ENCODE results near the gene CBLC. TPM values are rescaled to one million over a fixed set of nuclear protein-coding genes. Genes with fewer than 3 reads are reported as not detected.

CBLC gene
- total RNA-seq, 3 donors from 2014 or later (not counting 1 experiment from before 2014, with no cell fraction given): not detected

GRCh38 chr19:44756089-44756562 is 21.6 kb upstream of the CBLC start:
- H3K4me3 Mint-ChIP-seq: peak overlapping the region; percentile 89
- H3K4me1 ChIP-seq (ENCODE audit: control insufficient read depth, insufficient read depth, low read length): peaks cover 70% of the 10 kb centered on the region
- intact Hi-C loops (cut with micrococcal nuclease): no loop called here
- no peaks in the 10 kb centered on the region for H3K27me3 Mint-ChIP-seq (ENCODE audit: low read depth in 2 of 2)
- 98% methylated on average over 7 of the region's 7 CpGs for WGBS (ENCODE audit: insufficient coverage)
- peaks cover 43 to 56% of the 10 kb centered on the region in 2 donors for H3K4me1 Mint-ChIP-seq
- ATAC-seq: no peak
- H3K27me3 ChIP-seq (ENCODE audit: control insufficient read depth, insufficient read depth, low read length): no peaks in the 10 kb centered on the region
- H3K27ac ChIP-seq (ENCODE audit: low read length): no peak overlapping the region
- no peaks in the 10 kb centered on the region for H3K36me3 Mint-ChIP-seq
- H3K9me3 Mint-ChIP-seq: no peaks in the 10 kb centered on the region
- peaks cover 34% of the 10 kb centered on the region for H3K36me3 ChIP-seq (ENCODE audit: control insufficient read depth, insufficient read depth, low read length)
- TF ChIP-seq CTCF (IDR thresholded peaks at IDR 0.05): no peak
- H3K27ac Mint-ChIP-seq: peak overlapping the region; percentile 91 to 93
- no peak overlapping the region for H3K4me3 ChIP-seq (ENCODE audit: low read length)
- H3K9me3 ChIP-seq (ENCODE audit: control insufficient read depth, insufficient read depth, low read length): no peaks in the 10 kb centered on the region
- no peak for DNase-seq

- WGBS (ENCODE audit: insufficient coverage): 95% methylated on average over 53 of the region's 53 CpGs
- intact Hi-C loops (cut with micrococcal nuclease): no loop called here
- H3K4me1 Mint-ChIP-seq: peaks cover 42 to 53% of the 10 kb centered on the region in 2 donors
- Histone ChIP-seq H3K27ac (ENCODE audit: low read length) (no peak overlapping the region), H3K4me3 (ENCODE audit: low read length) (no peak overlapping the region), H3K27me3 (ENCODE audit: control insufficient read depth, insufficient read depth, low read length) (no peaks in the 10 kb centered on the region), H3K4me1 (ENCODE audit: control insufficient read depth, insufficient read depth, low read length) (peaks cover 68% of the 10 kb centered on the region), H3K9me3 (ENCODE audit: control insufficient read depth, insufficient read depth, low read length) (no peaks in the 10 kb centered on the region), H3K36me3 (ENCODE audit: control insufficient read depth, insufficient read depth, low read length) (peaks cover 31% of the 10 kb centered on the region)
- H3K27me3 Mint-ChIP-seq (ENCODE audit: low read depth in 2 of 2): no peaks in the 10 kb centered on the region
- TF ChIP-seq CTCF (IDR thresholded peaks at IDR 0.05): no peak
- no peaks in the 10 kb centered on the region for H3K36me3 Mint-ChIP-seq
- H3K4me3 Mint-ChIP-seq: peak overlapping the region; percentile 57
- ATAC-seq: no peak
- DNase-seq: peak in 1 of 2 donors; percentile 23
- H3K9me3 Mint-ChIP-seq: no peaks in the 10 kb centered on the region
- H3K27ac Mint-ChIP-seq: peak overlapping the region; percentile 26 to 93
These were observed 20.5 kb upstream of the CBLC start for GRCh38 chr19:44757057-44757734.

GRCh38 chr19:44757735-44758505 is 19.8 kb upstream of the CBLC start:
- H3K27me3 Mint-ChIP-seq (ENCODE audit: low read depth in 2 of 2): no peaks in the 10 kb centered on the region
- H3K4me3 ChIP-seq (ENCODE audit: low read length): no peak overlapping the region
- peak overlapping the region; percentile 57 for H3K4me3 Mint-ChIP-seq
- peak overlapping the region; percentile 21 to 88 for H3K27ac Mint-ChIP-seq
- no peak for ATAC-seq
- no peaks in the 10 kb centered on the region for H3K27me3 ChIP-seq (ENCODE audit: control insufficient read depth, insufficient read depth, low read length)
- peaks cover 62% of the 10 kb centered on the region for H3K4me1 ChIP-seq (ENCODE audit: control insufficient read depth, insufficient read depth, low read length)
- peak in 1 of 2 donors; percentile 15 for DNase-seq
- TF ChIP-seq CTCF (IDR thresholded peaks at IDR 0.05): no peak
- H3K4me1 Mint-ChIP-seq: peaks cover 35 to 46% of the 10 kb centered on the region in 2 donors
- 96% methylated on average over 68 of the region's 68 CpGs for whole genome bisulfite sequencing (ENCODE audit: insufficient coverage)
- H3K36me3 Mint-ChIP-seq: no peaks in the 10 kb centered on the region
- intact Hi-C loops (cut with micrococcal nuclease): no loop called here
- peaks cover 26% of the 10 kb centered on the region for H3K36me3 ChIP-seq (ENCODE audit: control insufficient read depth, insufficient read depth, low read length)
- no peak overlapping the region for H3K27ac ChIP-seq (ENCODE audit: low read length)
- H3K9me3 Mint-ChIP-seq: no peaks in the 10 kb centered on the region
- H3K9me3 ChIP-seq (ENCODE audit: control insufficient read depth, insufficient read depth, low read length): no peaks in the 10 kb centered on the region

All from natural killer cell (primary cell).